Smooth muscle cell (in vitro differentiated cells): ENCODE results near the gene GTSE1. TPM values are rescaled to one million over a fixed set of nuclear protein-coding genes. Genes with fewer than 3 reads are reported as not detected.
A peak's percentile ranks its signal among the peaks of the same experiment; 100 is the strongest.

ENCODE experiments used
- DNase-seq: peaks from one replicate; lab custom pipeline; 2025; ENCODE audit not compliant: unreplicated experiment; lab: John Stamatoyannopoulos, UW
- H2AFZ ChIP-seq: fragments of 200-600 bp; sonication (generic); 2 replicates; pipeline ENCODE4 v1.6.0; 2016; ENCODE audit warnings: antibody characterized with exemption, low read depth, mild to moderate bottlenecking
- H3F3A ChIP-seq: fragments of 200-600 bp; sonication (generic); 2 replicates; pipeline ENCODE4 v1.6.0; 2017; ENCODE audit warnings: antibody characterized with exemption, low read depth
- H3K27ac ChIP-seq: fragments of 200-600 bp; sonication (generic); 2 replicates; pipeline ENCODE4 v1.5.1; 2016; ENCODE audit warnings: low read depth, mild to moderate bottlenecking
- H3K27me3 ChIP-seq: fragments of 200-600 bp; sonication (generic); 2 replicates; pipeline ENCODE4 v1.6.1; 2016; ENCODE audit warnings: low read depth, mild to moderate bottlenecking
- H3K36me3 ChIP-seq: fragments of 200-600 bp; sonication (generic); 2 replicates; pipeline ENCODE4 v1.5.1; 2016; ENCODE audit warnings: low read depth
- H3K4me1 ChIP-seq: fragments of 200-600 bp; sonication (generic); 2 replicates; pipeline ENCODE4 v1.5.1; 2016; ENCODE audit warnings: low read depth
- H3K4me2 ChIP-seq: fragments of 200-600 bp; sonication (generic); 2 replicates; pipeline ENCODE4 v1.6.0; 2016; ENCODE audit warnings: mild to moderate bottlenecking
- H3K4me3 ChIP-seq: fragments of 200-600 bp; sonication (generic); 2 replicates; pipeline ENCODE4 v1.5.1; 2016; ENCODE audit warnings: mild to moderate bottlenecking
- H3K79me2 ChIP-seq: fragments of 200-600 bp; sonication (generic); 2 replicates; pipeline ENCODE4 v1.6.0; 2016; ENCODE audit warnings: low read depth, mild to moderate bottlenecking
- H3K9ac ChIP-seq: fragments of 200-600 bp; sonication (generic); 2 replicates; pipeline ENCODE4 v1.6.0; 2016; ENCODE audit warnings: low read depth
- H3K9me3 ChIP-seq: fragments of 200-600 bp; sonication (generic); replicated peaks from 2 replicates; pipeline ENCODE4 v1.5.1; 2016; ENCODE audit warnings: low read depth
- H4K20me1 ChIP-seq: fragments of 200-600 bp; sonication (generic); 2 replicates; pipeline ENCODE4 v1.6.0; 2016; ENCODE audit warnings: low read depth
- WGBS: methylation state at CpG from one replicate; pipeline ENCODE4 v1.1.7; 2016; ENCODE audit warnings: low lambda C conversion rate; 5-methylcytosine and 5-hydroxymethylcytosine counted together
- polyA plus RNA-seq: library from polyadenylated mRNA; unstranded; fragments of >200 nt; fragmentation: Nextera tagmentation; extraction: Ambion mirVana; gene quantifications from 2 replicates; pipeline ENCODE4 v1.2.1, GENCODE V29; 2016
- total RNA-seq: library from RNA; depleted of rRNA; stranded (reverse); fragments of >200 nt; gene quantifications from 2 replicates; pipeline ENCODE4 v1.2.3, GENCODE V29; 2014
- TF ChIP-seq, protein P1 (sequence below): fragments of 200-600 bp; sonication (generic); IDR thresholded peaks from 2 replicates; pipeline ENCODE4 v1.5.1; 2017; ENCODE audit warnings: borderline replicate concordance, mild to moderate bottlenecking, antibody characterized with exemption; ENCODE audit not compliant: insufficient read depth, poor library complexity, severe bottlenecking

Gene GTSE1
- total and polyA plus RNA-seq, 2 experiments from 2014 or later = 3.6 to 6.8 TPM

GRCh38 chr22:46354993-46355305 lies 58.3 kb downstream of the GTSE1 start:
- TF ChIP-seq, protein P1, sequence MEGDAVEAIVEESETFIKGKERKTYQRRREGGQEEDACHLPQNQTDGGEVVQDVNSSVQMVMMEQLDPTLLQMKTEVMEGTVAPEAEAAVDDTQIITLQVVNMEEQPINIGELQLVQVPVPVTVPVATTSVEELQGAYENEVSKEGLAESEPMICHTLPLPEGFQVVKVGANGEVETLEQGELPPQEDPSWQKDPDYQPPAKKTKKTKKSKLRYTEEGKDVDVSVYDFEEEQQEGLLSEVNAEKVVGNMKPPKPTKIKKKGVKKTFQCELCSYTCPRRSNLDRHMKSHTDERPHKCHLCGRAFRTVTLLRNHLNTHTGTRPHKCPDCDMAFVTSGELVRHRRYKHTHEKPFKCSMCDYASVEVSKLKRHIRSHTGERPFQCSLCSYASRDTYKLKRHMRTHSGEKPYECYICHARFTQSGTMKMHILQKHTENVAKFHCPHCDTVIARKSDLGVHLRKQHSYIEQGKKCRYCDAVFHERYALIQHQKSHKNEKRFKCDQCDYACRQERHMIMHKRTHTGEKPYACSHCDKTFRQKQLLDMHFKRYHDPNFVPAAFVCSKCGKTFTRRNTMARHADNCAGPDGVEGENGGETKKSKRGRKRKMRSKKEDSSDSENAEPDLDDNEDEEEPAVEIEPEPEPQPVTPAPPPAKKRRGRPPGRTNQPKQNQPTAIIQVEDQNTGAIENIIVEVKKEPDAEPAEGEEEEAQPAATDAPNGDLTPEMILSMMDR = no peak
- WGBS = 95% methylated on average over 7 of the region's 7 CpGs
- no peak overlapping the region for H3K4me3 ChIP-seq
- peaks cover 3% of the 10 kb centered on the region for H3K36me3 ChIP-seq
- H3K9me3 ChIP-seq = no peaks in the 10 kb centered on the region
- no peak for DNase-seq
- H3K27ac ChIP-seq = no peak overlapping the region
- H3K27me3 ChIP-seq = no peaks in the 10 kb centered on the region
- no peak overlapping the region for H3K9ac ChIP-seq
- peaks cover 50% of the 10 kb centered on the region for H4K20me1 ChIP-seq
- H3F3A ChIP-seq = no peaks in the 10 kb centered on the region
- no peak overlapping the region for H2AFZ ChIP-seq
- H3K4me1 ChIP-seq = no peaks in the 10 kb centered on the region
- no peak overlapping the region for H3K4me2 ChIP-seq
- no peaks in the 10 kb centered on the region for H3K79me2 ChIP-seq

DNA sequence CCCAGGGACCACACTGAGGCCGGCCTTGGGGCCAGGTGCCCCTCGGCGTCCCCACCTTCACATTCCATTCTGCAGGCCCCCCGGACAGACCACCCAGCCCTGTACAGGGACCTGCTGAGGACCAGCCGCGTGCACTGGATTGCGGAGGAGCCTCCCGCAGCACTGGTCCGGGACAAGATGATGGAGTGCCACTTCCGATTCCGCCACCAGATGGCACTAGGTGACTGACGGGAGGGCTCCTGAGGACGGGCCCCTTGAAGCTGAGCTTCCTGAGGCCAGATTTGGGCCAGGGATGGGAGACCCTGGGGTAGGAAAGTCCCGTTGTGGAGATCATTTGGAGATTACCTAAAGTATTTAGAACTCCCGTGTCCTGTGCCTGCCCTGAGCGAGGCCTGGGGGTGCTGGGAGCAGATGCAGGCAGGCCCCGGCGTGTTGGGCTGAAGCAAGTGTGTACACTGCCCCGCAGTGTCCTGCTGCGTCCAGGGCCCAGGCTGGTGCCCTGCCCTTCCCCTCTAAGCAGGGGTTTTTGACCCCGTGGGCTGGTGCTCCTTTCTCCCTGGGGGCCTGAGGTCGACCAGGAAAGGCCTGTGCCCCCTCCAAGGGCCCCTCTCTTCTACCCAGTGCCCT lies 58.8 kb downstream of the GTSE1 start:
- no peak overlapping the region for H3K4me3 ChIP-seq
- peak; percentile 11 for DNase-seq
- no peaks in the 10 kb centered on the region for H3F3A ChIP-seq
- WGBS = 66% methylated on average over 22 of the region's 22 CpGs
- H3K27me3 ChIP-seq = no peaks in the 10 kb centered on the region
- H3K79me2 ChIP-seq = no peaks in the 10 kb centered on the region
- TF ChIP-seq, protein P1 = peak; percentile 78
- no peaks in the 10 kb centered on the region for H3K4me1 ChIP-seq
- H2AFZ ChIP-seq = no peak overlapping the region
- no peak overlapping the region for H3K27ac ChIP-seq
- no peaks in the 10 kb centered on the region for H3K9me3 ChIP-seq
- no peak overlapping the region for H3K4me2 ChIP-seq
- H4K20me1 ChIP-seq = peaks cover 45% of the 10 kb centered on the region
- no peaks in the 10 kb centered on the region for H3K36me3 ChIP-seq
- H3K9ac ChIP-seq = no peak overlapping the region

GRCh38 chr22:46355996-46356471 lies 59.4 kb downstream of the GTSE1 start:
- Histone ChIP-seq H3K4me3 (no peak overlapping the region), H3K36me3 (no peaks in the 10 kb centered on the region), H3K4me1 (no peaks in the 10 kb centered on the region), H3K27me3 (no peaks in the 10 kb centered on the region), H3K9ac (no peak overlapping the region), H3K27ac (no peak overlapping the region), H2AFZ (no peak overlapping the region), H3K79me2 (no peaks in the 10 kb centered on the region), H3K9me3 (no peaks in the 10 kb centered on the region), H4K20me1 (peaks cover 41% of the 10 kb centered on the region), H3F3A (no peaks in the 10 kb centered on the region), H3K4me2 (no peak overlapping the region)
- TF ChIP-seq, protein P1 = no peak
- no peak for DNase-seq
- WGBS = 97% methylated on average over 12 of the region's 12 CpGs
